Activated naive CD4-positive, alpha-beta T cell treated with anti-CD3 and anti-CD28 coated beads, Interleukin-2, amount 50 U/mL, for 16 hours (primary cell): ENCODE data around the gene MELTF.

Experiments
- DNase-seq: peaks from one replicate; pipeline ENCODE4 v3.0.0-alpha.2; 2020

MELTF gene

GRCh38 chr3:197008436-197009209 is 21.0 kb downstream of the MELTF start:
- DNase-seq = no peak

DNA sequence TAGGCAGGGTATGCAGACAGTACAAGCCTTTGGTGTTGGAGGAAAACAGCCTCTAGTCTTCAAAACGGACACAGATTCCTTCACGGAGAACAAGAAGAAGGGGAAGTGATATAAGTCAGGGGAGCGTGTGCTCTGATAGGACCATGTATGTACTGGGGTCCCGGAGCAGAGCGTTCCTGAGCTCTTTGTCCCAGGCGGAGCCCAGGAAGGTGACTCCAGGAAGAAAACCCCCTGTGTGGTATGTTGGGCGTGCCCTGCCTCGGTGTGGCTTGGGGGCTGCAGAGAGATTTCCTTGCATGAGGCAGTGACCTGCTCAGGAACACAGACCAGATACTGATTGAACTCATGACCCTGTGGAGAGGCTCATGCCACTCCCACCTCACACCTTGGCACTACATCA is 21.7 kb downstream of the MELTF start:
- DNase-seq = no peak

DNA sequence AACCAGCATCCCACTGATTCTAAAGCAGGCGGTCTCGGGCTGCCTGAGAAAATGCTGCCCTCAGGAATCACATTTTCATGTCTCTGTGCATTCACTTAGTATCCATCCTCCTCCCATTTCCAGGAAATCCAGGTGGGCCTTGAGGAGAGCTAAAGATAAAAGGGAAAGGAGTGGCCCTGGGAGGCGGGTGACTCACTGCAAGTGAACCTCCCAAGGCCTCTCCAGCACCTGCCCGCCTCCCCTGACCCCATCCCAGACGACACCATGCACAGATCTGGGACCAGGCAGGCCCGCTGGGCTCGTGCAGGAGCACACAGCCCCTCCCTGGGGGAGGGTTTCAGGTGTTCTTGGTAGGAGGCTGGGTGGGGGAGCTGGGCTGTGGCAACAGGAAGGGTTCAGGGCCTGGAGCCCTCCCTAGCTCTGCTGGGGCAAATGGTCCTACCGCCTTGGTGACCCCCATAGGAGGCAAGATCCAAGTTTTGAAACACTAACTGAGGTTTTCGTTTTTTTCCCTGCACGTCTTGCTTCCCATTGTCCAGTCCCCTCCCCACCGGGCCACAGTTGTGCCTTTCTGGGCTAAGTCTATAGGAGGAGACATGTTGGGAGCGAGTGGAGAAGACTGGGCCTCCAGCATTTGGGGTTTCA is 22.2 kb downstream of the MELTF start:
- no peak for DNase-seq

- DNase-seq = no peak
These were observed 22.8 kb downstream of the MELTF start for GRCh38 chr3:197006860-197007259.

DNA sequence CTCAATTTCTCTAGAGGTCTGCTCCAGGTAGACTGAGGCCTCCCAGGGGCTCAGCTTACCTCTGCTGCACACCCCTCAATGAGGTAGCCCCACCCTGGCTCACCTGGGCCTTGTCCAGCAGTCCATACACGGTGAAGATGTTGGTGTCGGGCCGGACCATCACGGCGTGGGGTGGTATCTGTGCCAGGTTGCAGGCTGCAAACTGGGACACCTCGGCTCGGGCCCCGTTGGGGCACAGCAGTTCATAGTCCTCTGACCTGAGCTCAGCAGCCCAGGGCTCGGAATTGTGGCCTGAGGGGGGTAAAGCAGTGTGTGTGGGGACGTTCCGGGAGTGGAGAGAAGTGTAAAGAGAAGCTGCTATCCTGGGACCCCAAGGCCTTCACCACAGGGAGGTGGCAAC is 23.2 kb downstream of the MELTF start:
- DNase-seq = no peak

- peak; percentile 42 for DNase-seq
These were observed 25.9 kb downstream of the MELTF start for GRCh38 chr3:197003461-197004385.

DNA sequence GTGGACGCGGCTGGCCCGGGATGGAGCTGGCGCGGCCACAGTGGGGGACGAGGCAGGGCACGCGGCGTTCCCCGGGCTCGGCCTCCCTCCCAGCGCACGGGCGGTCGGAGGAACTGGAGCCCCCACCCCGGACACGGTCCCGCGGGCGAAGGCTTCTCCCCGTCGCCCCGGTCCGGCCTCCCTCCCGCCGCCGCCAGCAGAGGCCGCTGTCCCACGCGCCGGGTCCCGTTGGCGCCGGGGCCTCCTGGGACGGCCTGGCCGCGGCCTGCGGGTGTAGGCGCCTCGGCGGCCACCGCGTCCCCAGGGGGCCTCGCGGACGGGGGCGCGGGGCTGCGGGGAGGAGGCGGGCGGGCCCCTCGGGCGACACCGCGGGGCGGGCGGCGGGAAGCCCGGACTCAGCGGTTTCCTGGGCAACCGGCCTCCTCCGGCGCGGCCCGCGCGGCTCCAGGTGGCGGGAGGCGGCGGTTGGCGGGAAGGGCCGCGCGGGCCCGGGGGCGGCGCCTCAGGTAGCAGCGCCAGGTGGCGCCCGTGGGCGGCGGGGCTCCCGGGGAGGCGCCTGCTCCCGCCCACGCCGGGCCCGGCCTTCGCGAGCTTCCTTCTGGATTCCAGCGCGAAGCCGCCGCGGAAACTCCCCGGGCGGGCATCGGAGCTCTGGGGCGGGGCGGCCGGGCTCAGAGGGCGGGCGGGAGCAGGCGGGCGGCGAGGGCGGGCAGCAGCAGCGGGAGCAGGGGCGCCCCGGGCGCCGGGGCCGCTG is 26.7 kb downstream of the MELTF start:
- DNase-seq = peak; percentile 82

DNA sequence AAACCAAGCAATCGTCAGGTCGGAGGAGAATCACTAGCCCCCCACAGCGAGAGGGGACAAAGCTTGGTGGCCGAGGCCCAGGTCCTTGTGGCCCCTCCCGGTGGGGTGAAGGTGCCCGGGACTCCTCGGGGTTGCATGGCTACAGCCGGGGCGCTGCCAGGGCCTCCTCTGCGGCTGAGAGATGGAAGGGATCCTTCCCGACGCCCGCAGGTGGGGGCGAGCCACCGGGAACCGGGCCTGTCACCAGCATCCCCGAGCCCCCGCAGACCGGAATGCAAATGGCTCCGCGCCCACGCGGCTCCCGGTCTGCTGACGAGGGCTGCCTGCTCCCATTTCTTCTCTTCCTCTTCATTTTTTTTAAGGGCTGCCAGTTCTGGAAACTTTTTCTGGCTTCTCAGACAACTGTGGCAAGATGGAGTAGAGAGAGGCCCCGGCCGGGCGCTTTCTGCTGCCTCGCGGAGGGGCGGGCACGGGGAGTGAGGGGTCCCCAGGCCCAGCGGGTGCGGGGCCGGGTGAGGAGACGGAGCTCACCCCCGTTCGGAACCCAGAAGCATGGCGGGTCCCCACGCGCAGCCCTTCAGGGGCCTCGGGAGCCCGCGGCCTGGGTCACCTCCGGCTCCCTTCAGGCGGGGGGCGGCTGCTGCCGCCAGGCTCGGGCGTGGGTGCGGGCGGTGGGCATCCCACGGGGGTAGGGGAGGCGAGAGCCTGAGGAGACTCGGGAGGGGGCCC is 27.5 kb downstream of the MELTF start:
- DNase-seq = peak; percentile 34

GRCh38 chr3:197001106-197001971 is 28.3 kb downstream of the MELTF start:
- DNase-seq = no peak

GRCh38 chr3:197000211-197000610 is 29.4 kb downstream of the MELTF start:
- DNase-seq = no peak

DNA sequence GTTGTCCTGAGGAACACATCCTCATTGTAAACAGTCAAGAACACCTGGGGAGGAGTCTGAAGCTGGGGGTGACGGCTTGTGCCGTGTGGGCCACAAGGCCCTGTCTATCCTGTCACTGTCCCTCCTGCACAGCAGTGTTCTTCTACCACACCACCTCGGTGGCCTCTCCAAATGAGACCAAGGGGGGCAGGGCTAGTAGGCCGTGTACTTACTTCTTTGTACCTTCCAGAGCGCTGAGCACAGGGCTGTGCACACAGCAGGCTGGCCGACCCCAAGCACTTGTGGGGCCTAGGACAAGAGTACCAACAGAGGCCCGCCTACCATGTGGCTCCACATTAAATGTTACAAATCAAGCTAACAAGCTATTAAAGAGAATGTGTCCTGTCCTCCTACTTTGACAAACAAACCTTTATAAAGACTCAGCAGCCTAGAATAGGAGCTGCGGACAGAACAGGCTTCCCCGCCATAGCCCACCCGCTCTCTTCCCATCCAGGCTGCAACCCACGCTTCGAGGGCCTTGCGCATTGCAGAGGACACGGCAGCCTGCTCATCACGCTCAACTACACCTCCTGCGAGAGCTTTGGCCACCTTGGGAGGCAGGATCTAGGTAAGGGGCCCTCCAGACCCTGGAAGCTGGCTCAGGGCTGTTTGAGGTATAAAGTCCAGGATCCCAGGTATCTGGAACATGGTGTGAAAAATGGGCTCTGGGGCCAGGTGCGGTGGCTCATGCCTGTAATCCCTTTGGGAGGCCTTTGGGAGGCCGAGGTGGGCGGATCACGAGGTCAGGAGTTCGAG is 30.5 kb downstream of the MELTF start:
- no peak for DNase-seq

DNA sequence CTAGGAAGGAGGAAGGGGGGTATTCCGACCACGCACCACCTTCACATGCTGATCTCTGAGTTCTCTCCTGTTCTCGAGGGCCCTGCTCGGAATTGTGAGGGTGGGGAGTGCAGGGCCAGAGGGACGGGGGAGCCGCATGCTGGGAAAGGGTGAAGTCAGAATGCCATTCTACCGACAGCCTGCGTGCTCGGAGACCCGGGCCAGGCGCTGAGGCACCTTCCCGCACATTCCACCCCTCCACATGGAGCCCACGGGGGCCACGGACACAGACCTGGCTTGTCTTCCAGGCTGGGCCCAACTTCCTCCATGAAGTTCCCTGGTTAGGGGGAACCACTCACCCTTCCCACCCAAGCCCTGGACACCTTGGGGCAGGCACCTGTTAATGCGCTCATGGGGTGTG is 32.3 kb downstream of the MELTF start:
- no peak for DNase-seq

- DNase-seq = no peak
These were observed 33.0 kb downstream of the MELTF start for GRCh38 chr3:196996454-196997265.

DNA sequence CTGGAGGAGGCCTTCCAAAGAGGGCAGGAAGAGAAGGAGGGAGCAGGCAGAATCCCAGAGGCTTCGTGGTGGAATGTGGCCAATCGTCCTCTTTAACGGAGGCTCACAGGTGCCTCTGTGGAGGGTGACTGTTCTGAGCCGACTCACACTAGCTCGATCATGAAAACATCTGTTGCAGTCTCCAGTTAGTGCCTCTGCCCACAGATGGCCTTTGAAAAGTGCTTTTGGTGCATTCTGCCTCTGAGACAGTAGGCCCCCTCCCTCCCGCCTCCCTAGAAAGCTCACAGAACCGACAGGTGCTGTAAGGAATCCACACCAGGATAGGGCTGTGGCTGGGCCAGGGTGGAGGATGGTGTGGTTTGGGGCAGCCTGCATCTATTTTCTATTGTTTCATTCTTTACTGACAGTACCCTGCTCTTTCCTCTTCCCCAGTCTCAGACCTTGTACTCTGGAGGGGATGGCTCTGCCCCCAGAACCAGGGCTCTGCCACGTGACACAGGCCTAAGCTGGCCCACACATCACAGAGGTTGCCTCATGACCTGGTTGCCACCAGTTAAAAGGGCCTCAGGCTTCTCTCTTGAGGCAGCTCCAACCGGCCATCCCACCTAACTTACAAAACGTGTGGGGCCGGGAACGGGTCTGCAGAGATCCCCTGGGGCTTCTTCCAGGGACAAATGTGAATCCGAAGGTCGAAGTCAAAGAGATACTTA is 33.8 kb downstream of the MELTF start:
- no peak for DNase-seq

DNA sequence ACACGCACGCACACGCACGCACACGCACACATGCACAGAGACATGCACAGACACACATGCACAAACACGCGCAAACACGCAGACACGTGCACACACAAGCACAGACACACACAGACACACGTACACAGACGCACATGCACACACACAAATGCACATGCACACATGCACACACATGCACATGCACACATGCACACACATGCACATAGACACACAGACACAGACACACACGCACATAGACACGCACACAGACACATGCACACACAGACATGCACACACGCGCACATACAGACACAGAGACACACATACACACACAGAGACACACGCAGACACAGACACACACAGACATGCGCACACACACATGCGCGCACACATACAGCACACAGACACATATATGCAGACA is 34.6 kb downstream of the MELTF start:
- DNase-seq = no peak

- DNase-seq = no peak
These were observed 35.6 kb downstream of the MELTF start for GRCh38 chr3:196994056-196994455.

GRCh38 chr3:196992461-196993065 is 37.1 kb downstream of the MELTF start:
- DNase-seq = no peak
